GM20431 (cell line): ENCODE data around the gene CD151.

Experiments
- in situ Hi-C: fragments of 300-500 bp; cut with MseI, MboI; formaldehyde crosslinking; loops from one replicate; pipeline ENCODE4 v1.15.0; 2020; ENCODE audit warnings: low sequenced_read_pairs; ENCODE audit not compliant: unreplicated experiment

CD151 gene

GRCh38 chr11:839280-839623 is 6.5 kb downstream of the CD151 start:
- in situ Hi-C loops, result no loop called here

GRCh38 chr11:839875-840617 is 7.3 kb downstream of the CD151 start:
- in situ Hi-C loops, result no loop called here

- in situ Hi-C loops, result no loop called here
Observed at GRCh38 chr11:841981-842369, 9.2 kb downstream of the CD151 start.

- in situ Hi-C loops, result no loop called here
Observed at GRCh38 chr11:842370-843002, 9.7 kb downstream of the CD151 start, which contains the start of the genes POLR2L and TSPAN4. TSS of gene POLR2L (minus strand) at chr11:842529. CDS start at chr11:842508, 21 bp downstream. TSS of gene TSPAN4 (plus strand) at chr11:842852. CDS start at chr11:850305, 7,453 bp downstream.

GRCh38 chr11:843086-843734 is 10.5 kb downstream of the CD151 start:
- in situ Hi-C loops, result no loop called here

GRCh38 chr11:843818-844692 is 11.3 kb downstream of the CD151 start:
- in situ Hi-C loops, result no loop called here

- in situ Hi-C loops, result no loop called here
Observed at GRCh38 chr11:844693-845644, 12.2 kb downstream of the CD151 start.

- in situ Hi-C loops, result no loop called here
Observed at GRCh38 chr11:845872-846495, 13.2 kb downstream of the CD151 start.

GRCh38 chr11:846496-847098 is 13.8 kb downstream of the CD151 start:
- in situ Hi-C loops, result no loop called here

- in situ Hi-C loops, result no loop called here
Observed at GRCh38 chr11:847876-848275, 15.1 kb downstream of the CD151 start.

- in situ Hi-C loops, result no loop called here
Observed at GRCh38 chr11:848380-848931, 15.7 kb downstream of the CD151 start.

- in situ Hi-C loops, result no loop called here
Observed at GRCh38 chr11:849104-849824, 16.5 kb downstream of the CD151 start.

- in situ Hi-C loops, result loop anchor here (10.0 kb wide), 1 partner anchor 205 kb away; no protein-coding TSS in a partner anchor
Observed at GRCh38 chr11:849951-850774, 17.4 kb downstream of the CD151 start.

- in situ Hi-C loops, result loop anchor here (10.0 kb wide), 1 partner anchor 204 kb away; no protein-coding TSS in a partner anchor
Observed at GRCh38 chr11:850775-851763, 18.3 kb downstream of the CD151 start.

GRCh38 chr11:852762-853161 is 20.0 kb downstream of the CD151 start:
- in situ Hi-C loops, result loop anchor here (10.0 kb wide), 1 partner anchor 202 kb away; no protein-coding TSS in a partner anchor
